GDM1 (cell line): ENCODE measurements around the gene SLC35F5.
"Not testable (repeated sequence)": the region's sequence is repeated elsewhere in the genome, so short reads cannot be mapped to it uniquely, and the experiment has no call there.

Experiments
- DNase-seq: peaks from one replicate; lab custom pipeline; 2025; lab: John Stamatoyannopoulos, UW

Gene SLC35F5

DNA sequence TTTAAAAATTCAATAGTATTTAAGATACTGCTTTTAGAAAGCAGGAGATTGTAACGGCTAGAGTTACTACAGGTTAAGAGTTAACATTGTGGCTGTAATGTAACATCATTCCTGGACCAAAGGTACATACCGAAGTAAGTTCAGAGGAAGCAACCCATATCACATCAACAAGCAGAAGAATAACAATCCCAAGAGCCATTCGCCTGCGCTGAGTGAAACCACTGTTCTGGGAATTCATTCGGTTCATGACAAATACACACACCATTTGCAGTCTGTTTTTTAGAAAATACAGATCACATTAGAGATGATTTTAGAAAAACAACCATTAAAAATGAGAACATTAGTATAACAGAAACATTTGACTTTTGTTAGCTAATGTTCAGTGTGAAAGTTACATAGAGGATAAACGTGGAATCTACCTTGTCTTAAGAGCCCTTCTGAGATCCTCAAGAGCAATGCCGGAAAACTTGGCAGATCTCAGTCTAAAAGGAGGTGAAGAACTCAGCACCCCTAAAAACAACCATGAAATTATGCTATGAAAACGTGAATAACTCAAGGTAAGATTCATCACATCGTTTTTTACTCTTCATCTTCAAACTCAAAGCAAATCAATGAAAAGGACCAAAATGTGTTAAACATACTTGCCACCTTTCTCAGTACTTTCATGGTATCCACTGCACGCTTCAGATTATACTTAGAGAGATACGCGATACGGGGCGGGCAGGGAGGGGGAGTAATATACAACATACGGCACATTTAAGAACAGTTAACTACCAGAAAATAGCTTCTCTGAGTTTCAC, 1.2 kb downstream of the SLC35F5 start:
- no peak for DNase-seq

DNA sequence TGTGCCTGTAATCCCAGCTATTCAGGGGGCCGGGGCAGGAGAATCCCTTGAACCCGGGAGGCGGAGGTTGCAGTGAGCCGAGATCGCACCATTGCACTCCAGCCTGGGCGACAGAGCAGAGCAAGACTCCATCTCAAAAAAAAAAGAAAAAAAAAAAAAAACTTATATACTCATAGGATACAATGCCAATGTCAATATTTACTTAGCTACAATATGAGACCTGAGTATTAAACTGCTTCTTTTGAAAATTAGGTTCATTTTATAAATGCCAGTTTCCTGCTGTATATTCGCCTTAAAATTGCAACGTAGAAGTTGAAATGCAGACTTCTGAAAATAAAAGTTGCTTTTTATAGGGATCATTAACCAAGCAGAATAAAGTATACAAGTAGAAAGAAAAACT, 2.3 kb downstream of the SLC35F5 start:
- no peak for DNase-seq

DNA sequence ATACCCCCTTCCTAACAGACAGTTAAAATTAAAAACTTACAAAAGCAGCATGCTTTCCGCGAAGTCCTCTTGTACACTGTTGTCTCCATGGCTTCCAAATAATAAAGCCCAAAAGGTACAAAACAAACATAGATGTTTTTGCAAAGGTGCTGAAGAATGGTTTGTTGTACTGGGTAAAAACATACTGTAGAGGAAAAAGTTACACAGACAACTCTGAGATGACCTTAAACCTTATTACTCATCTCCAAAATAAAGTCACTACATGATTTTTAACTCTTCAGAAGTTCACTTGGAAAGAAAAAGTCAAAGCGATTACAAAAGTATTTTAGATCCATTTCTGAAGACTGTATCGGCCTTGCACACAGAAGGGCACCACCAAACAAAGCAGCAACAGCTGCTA, 6.1 kb downstream of the SLC35F5 start:
- no peak for DNase-seq

DNA sequence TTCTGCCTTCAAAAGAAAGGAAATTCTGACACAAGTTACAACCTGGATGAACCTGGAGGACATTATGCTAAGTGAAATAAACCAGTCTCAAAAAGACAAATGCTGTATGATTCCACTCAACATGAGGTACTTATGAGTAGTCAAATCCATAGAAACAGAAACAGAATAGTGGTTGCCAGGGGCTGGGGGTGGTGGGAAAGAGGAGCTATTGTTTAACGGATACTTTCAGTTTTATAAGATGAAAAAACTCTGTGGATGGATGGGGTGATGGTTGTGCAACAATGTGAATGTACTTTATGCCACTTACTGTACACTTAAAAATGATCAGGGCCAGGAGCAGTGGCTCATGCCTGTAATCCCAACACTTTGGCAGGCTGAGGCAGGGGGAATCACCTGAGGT, 15.4 kb downstream of the SLC35F5 start:
- DNase-seq: no peak

DNA sequence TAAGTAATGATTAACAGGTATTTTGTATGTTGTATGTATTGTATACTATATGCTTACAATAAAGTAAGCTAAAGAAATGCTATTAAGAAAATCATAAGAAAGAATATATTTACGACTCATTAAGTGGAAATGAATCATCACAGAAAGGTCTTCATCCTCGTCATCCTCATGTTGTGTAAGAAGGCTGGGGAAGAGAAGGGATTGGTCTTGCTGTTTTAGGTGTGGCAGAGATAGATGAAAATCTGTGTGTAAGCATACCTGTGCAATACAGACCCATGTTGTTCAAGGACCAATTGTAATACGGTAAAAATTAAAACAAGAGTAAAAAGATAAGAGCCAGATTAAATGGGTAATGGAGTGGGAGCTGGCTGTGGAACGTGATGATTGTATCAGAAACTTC, 16.6 kb downstream of the SLC35F5 start:
- DNase-seq: no peak

DNA sequence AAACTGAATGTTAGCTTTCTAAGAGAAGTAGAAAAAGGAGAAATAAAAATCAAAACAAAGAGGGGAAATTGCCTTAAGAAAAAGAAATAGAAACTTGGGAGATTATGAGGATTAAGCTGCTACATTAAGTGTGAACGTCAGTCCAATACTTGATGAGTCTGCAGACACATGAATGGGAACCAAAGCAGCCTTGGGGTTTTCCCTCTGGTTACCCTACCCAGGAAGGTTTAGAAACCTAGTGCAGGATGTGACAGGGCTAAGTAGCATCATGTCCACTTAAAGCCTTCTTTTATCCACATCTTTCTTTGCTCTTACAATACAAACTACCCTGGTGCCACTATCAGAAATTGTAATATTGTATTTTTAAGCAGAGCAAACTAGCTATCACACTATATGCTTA, 22.3 kb downstream of the SLC35F5 start:
- no peak for DNase-seq

DNA sequence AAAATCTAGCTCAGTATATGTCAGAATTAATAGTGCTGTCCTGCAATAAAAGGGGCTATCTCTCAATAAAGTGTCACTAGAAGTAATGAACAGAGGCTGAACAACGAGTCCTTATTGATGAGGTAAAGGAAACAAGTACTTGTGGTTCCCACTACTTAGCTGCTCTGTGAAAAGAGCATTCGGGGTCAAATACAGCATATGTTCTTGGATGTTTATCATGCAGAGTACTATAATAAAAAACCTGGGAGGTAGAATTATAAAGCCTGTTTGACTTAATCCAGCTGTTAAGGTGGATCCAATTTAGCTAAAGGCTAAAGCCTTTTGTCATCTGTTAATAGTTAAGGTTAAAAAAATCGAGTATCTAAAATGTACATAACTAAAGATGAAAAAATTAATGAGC, 32.4 kb downstream of the SLC35F5 start:
- DNase-seq: no peak

DNA sequence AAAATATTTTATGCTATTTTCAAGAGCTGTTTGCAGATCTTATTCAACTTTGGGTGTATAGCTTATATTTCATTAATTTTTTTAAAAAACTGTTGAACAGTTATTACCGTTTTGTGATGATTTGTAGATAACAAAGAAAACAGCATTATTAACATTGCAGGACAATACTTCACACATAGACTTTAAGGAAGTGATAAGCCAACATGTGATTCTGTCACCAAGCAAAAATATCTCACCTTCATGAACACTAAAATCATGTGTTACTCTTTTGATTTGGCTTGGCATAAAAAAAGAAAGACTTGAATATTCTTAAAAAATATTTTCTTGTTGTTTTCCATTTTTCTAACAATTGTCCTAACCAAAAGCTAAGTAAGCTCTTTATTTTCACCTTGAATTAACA, 33.0 kb downstream of the SLC35F5 start:
- DNase-seq: no peak

DNA sequence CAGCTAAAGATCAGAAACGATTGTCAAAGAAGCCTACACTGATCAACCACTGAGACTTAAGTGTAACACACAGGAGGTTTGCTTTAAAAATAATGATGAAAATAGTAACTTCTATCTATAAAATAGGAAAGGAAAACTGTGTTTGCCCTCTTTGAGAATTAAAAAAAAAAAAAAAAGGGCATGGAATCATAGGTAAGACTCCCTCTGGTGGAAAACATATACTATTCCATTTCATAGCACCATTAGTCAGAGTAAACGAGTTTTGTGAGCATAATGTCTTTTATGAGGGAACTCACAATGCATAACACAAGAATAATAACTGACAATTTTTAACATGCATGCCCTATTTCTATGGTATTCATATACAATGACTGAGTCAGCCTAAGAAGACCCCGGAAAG, 36.3 kb downstream of the SLC35F5 start:
- no peak for DNase-seq

DNA sequence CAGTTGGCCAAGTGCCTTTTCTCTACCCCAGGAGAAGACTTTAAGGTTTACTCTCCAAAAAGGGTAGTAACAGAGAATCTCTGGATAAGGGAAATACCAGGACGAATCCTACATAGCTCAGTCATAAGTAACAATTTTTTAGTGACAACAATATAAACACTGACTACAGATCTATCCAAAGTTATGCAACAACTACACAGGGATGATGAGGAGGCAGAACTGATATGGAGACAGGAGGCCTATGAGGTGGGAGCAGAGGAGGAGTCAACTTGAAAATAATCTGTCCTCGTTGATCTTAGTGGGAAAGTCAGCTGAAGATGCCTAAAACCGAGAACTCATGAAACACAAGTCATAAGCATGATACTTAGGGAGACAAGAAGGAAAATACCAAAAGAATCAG, 40.2 kb downstream of the SLC35F5 start:
- DNase-seq: no peak

DNA sequence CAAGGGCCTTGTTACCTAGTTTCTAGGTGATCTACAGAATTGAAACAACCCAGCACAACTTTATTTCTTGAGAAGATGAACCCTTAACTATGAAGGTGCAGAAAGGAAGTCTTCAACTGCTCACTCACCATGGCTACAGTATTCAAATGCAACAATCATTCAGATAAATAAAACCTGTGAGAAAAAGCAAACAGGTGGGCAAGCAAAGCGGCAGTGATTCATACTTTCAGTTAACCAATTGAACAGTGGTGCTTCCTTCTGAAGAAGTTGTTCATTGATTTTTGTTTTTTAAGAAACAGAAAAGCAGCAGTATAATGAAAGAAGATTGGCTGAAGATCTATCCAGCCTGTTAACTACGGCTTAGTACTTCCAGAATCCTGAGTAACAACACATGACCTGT, 43.5 kb downstream of the SLC35F5 start:
- DNase-seq: no peak

DNA sequence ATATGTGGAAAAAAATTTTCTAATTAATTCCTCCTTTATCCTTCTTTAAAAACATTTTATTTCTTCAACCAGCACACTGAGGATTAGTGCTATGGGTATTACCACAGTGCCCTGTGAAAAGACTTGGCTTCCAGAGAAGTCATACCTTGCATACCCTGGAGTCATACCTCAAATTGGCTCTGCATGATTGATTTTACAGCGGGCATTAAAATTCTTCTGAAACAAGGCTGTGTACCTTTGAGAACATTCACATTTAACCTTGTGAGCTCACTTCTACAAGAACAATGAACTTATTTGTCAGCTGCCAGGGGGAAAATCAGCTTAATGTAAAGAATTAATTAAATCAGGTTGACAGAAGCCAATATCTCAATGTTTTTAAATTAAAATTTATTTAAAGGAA, 44.6 kb downstream of the SLC35F5 start:
- no peak for DNase-seq

DNA sequence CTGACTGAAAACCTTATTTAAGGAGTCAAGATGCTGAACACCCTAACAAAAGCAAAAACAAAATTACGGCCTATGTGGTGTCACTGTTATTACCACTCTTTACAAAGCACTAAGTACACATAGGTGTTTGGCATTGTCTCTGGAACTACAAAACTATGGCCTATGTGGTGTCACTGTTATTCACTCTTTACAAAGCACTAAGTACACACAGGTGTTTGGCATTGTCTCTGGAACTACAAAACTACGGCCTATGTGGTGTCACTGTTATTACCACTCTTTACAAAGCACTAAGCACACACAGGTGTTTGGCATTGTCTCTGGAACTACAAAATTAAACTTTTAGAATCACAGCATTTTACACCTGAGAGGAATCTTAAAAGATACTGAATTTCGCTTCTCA, 47.4 kb downstream of the SLC35F5 start:
- no peak for DNase-seq

DNA sequence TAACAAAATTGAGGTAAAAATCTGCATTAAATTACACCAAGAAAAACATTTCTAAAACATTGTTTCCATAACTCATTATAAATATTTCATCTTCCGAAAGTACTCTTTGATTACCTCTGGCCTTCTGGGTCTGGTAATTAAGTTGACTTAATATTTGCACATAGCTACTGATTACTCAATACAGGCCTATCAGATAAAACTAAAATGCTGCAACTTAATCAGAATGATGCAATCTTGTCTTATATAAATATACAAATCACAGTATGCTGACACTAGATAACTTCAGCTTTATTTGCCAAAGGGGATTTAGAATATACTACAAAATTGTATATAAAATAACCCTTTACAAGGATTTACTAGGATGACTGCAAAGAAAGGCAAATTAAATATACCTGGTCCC, 49.3 kb downstream of the SLC35F5 start:
- no peak for DNase-seq

DNA sequence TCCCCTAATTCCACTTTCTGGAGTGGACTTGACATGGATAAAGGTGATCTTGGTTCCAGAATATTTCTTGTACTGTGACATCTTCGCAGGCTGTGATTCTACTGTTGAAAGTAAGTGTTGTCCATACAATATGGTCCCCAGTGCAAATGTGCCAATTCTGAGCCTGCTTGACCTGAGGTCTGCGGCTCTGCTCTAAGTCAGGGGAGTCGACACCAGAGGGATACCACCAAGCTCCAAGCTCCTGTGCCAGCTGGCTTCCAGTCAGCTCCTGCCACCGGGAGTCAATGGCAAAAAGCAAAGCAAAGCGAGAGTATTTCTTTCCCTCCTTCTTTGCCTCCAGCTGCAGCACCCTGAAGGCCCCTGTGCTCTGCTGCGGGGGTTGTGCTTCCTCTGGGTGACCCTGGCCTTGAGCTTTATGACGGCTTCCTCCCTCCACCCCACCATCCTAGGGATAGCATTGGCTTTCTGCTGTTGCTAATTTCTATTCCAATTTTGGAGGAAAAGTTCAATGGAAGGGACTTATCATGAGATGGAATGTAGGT, 50.4 kb downstream of the SLC35F5 start:
- DNase-seq: no peak

DNA sequence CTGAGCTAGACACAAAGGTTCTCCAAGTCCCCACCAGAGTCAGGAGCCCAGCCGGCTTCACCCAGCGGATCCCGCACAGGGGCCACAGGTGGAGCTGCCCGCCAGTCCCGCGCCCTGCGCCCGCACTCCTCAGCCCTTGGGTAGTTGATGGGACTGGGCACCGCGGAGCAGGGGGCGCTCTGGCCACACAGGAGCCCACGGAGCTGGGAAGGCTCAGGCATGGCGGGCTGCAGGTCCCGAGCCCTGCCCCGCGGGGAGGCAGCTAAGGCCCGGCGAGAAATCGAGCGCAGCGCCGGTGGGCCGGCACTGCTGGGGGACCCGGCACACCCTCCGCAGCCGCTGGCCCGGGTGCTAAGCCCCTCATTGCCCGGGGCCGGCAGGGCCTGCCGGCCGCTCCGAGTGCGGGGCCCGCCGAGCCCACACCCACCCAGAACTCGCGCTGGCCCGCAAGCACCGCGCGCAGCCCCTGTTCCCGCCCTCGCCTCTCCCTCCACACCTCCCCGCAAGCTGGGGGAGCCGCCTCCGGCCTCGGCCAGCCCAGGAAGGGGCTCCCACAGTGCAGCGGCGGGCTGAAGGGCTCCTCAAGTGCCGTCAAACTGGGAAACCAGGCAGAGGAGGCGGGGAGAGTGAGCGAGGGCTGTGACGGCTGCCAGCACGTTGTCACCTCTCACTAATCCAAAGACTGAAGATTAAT, 52.0 kb downstream of the SLC35F5 start:
- DNase-seq: not testable (repeated sequence)

DNA sequence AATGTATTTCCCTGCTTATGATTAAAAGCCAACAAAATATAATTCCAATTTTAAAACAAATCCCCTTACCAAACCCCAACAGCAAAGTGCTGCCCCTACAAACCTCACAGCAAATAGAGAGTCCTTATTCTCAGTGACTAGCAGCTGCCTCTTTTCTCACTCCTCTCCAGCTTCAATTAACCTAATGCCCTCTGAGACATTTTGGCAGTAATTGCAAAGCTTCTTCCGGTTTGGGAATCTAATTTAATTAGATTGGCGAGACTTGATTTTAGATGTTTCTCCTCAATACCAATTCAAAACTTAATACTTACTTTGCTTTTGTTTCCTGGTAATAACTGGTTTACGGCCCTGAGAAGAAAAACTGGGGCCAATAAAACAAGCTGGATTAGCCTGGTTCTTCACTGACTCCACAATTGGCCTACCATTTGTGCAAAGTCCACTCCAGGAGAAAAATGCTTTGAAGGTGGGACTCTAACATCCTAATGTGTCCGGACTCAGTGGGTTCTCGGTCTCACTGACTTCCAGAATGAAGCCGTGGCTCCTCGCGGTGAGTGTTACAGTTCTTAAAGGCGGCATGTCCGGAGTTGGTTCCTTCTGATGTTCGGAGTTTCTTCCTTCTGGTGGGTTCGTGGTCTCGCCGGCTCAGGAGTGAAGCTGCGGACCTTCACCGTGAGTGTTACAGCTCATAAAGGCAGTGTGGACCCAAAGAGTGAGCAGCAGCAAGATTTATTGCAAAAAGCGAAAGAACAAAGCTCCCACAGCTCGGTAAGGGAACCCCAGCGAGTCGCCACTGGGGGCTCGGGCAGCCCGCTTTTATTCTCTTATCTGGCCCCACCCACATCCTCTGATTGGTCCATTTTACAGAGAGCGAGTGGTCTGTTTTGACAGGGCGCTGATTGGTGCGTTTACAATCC, 52.8 kb downstream of the SLC35F5 start:
- no peak for DNase-seq

DNA sequence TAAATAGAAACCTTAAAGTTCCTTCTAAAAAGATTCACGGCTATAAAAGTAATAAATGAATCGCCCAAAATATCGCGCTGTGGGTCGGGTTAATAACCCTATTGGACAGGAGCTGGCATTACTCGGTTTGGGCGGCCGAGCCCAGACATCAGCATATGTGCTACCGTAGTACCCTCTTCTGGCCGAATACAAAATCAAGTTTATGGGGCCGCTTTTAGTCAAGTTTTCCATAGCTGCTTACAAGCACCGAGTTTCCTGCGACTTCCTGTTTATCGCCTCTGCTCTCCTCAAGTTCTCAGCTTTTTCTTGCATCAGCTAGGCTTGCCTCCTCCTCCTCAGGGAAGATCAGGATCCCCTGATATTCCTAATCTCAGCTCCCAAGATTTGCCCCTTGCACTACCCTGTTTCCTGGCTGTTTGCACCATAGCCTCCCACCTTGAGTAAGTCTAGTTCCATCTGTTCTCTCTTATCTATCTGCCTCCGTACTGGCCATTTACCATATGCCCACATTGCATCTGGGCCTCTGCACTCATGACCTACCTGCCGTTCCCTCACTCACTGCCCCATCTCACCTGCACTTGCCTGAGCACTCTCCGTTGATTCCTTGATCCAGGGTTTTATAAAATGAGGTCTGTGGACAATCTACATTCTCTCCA, 56.1 kb downstream of the SLC35F5 start:
- DNase-seq: peak; percentile 24

DNA sequence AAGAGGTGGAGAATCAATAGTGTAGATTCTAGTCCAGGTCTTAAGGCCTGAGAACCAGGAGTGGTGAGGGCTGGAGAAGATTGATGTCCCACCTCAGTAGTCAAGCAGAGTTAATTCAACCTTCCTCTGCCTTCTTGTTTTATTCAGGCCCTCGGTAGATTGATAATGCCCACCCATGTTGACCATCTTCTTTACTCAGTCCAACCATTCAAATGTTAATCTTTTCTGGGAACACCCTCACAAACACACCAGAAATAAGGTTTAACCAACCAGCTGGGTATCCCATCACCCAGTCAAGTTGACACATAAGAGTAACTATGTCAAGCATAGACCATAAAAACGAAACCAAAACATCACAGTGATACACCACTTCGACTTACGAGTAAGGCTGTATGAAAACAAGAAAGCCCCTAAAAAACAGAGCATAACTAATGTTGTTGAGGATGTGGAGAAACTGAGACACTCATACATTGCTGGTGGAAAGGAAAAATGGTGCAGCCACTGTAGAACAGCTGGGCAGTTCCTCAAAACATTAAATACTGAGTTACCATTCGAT, 57.5 kb downstream of the SLC35F5 start:
- no peak for DNase-seq

DNA sequence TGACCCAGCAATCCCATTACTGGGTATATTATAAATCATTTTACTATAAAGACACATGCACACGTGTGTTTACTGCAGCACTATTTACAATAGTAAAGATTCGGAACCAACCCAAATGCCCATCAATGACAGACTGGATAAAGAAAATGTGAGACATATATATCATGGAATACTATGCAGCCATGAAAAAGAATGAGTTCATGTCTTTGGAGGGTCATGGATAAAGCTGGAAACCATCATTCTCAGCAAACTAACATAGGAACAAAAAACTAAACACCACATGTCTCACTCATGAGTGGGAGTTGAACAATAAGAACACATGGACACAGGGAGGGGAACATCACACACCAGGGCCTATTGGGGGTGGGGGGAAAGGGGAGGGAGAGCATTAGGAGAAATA, 58.2 kb downstream of the SLC35F5 start:
- DNase-seq: not testable (repeated sequence)

DNA sequence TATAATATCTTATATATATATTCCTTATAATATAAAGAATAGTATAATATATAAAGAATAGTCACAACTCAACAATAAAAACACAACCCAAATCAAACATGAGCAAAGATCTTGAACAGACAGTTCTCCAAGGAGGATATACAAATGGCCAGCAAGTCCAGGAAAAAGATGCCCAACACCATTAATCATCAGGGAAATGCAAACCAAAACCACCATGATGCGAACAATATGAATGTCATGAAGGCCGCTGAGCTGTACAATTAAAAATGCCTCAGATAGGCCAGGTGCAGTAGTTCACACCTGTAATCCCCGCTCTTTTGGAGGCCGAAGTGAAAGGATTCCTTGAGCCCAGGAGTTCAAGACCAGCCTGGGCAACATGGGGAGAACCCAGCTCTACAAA, 58.9 kb downstream of the SLC35F5 start:
- no peak for DNase-seq

DNA sequence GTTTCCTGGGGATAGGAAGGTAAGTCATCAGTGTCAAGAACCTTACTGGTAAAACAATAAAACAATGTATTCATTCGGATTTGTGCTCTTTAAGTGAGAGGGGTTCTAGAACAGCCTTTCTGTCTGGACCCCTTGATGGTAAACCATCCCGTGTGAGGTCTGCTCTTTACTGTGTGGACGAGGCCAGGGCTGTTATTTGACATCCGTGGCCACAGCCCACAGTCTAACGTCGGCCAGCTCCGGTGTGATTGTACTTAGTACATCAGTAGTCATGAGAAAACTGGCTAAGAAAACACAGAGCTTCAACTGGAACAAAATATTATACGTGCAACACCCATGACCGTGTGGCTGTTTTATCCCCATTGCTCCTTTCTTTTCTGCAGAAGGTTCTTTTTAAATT, 62.0 kb downstream of the SLC35F5 start:
- no peak for DNase-seq
